Activated CD8-positive, alpha-beta T cell treated with anti-CD3 and anti-CD28 coated beads, Interleukin-2, amount 10 ng/mL, durations not matched to agents 7 days and 5 days (primary cell): ENCODE data around the gene GNB1L. TPM values are rescaled to one million over a fixed set of nuclear protein-coding genes. Genes with fewer than 3 reads are reported as not detected.
"Not testable (repeated sequence)": the region's sequence is repeated elsewhere in the genome, so short reads cannot be mapped to it uniquely, and the experiment has no call there.

Experiments used
- ATAC-seq: fragments of 150-1000 bp; cut with Tn5 transposase; one replicate; pipeline ENCODE4 v1.10.0; 2021; ENCODE audit warnings: moderate library complexity
- CTCF ChIA-PET: fragments of 350-600 bp; sonication (Branson Sonifier 250); formaldehyde crosslinking; loops from one replicate; lab custom pipeline; 2021; ENCODE audit warnings: antibody characterized with exemption; lab: Charles Lee
- POLR2A ChIA-PET: fragments of 350-600 bp; sonication (Branson Sonifier 250); formaldehyde crosslinking; loops from one replicate; lab custom pipeline; 2021; ENCODE audit warnings: antibody characterized with exemption; lab: Charles Lee
- DNase-seq: peaks from one replicate; pipeline ENCODE4 v3.0.0-alpha.2; 2020
- H3K27ac Mint-ChIP-seq: one replicate; pipeline ENCODE4 v1.8.0; 2021; ENCODE audit warnings: mild to moderate bottlenecking, mixed read lengths
- H3K27me3 Mint-ChIP-seq: one replicate; pipeline ENCODE4 v1.8.0; 2021; ENCODE audit warnings: low read depth, mixed read lengths
- H3K36me3 Mint-ChIP-seq: one replicate; pipeline ENCODE4 v1.8.0; 2021; ENCODE audit warnings: low read depth, mixed read lengths
- H3K4me1 Mint-ChIP-seq: one replicate; pipeline ENCODE4 v1.8.0; 2021; ENCODE audit warnings: low read depth, mixed read lengths
- H3K4me3 Mint-ChIP-seq: one replicate; pipeline ENCODE4 v1.8.0; 2021; ENCODE audit warnings: mild to moderate bottlenecking, mixed read lengths
- H3K9me3 Mint-ChIP-seq: one replicate; pipeline ENCODE4 v1.8.0; 2022; ENCODE audit warnings: mixed read lengths; ENCODE audit not compliant: insufficient read depth
- total RNA-seq, 2 experiments: library from RNA; stranded (reverse); gene quantifications; one replicate each; pipeline ENCODE4 v1.2.3, GENCODE V29; 2021

GNB1L gene
- total RNA-seq, 2 experiments from 2014 or later, result 9.7 to 10.3 TPM

- H3K4me1 Mint-ChIP-seq, result peaks cover 3% of the 10 kb centered on the region
- ChIA-PET CTCF (no interaction called here), POLR2A (no interaction called here)
- peaks cover 15% of the 10 kb centered on the region for H3K27me3 Mint-ChIP-seq
- no peaks in the 10 kb centered on the region for H3K9me3 Mint-ChIP-seq
- H3K27ac Mint-ChIP-seq, result no peak overlapping the region
- H3K36me3 Mint-ChIP-seq, result no peaks in the 10 kb centered on the region
- no peak overlapping the region for H3K4me3 Mint-ChIP-seq
- no peak for DNase-seq
- no peak for ATAC-seq
Observed at GRCh38 chr22:19782533-19782932, 72.1 kb downstream of the GNB1L start.

DNA sequence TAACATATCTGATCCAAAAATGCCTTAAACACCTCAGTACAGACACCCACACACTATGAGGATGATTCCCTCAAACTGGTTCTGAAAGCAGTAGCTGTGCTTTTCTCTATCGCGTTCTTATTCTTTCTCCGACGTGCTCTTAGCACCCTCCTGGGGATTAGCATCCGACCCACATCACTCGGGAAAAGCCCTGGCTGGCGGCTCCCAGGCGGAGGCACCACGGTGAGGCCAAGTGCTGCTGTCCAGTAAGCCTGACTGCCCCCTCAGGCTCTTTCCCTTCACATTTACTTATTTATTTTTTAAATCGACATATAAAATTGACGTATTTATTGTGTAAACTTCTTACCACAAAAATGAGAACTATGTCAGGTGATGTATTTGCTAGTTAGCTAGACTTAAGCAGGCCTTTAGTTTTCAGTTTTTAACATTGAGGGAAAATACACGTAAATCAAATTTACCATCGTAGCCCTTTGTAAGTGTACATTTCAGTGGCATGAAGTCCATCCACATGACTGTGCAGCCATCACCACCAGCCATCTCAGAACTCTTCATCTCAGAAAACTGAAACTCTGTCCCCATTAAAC lies 74.9 kb downstream of the GNB1L start:
- CTCF ChIA-PET, result interaction anchor here (2.3 kb wide), 1 partner anchor 50 kb away, joined by 7 read pairs; no protein-coding TSS in a partner anchor
- ATAC-seq, result peak; percentile 19

DNA sequence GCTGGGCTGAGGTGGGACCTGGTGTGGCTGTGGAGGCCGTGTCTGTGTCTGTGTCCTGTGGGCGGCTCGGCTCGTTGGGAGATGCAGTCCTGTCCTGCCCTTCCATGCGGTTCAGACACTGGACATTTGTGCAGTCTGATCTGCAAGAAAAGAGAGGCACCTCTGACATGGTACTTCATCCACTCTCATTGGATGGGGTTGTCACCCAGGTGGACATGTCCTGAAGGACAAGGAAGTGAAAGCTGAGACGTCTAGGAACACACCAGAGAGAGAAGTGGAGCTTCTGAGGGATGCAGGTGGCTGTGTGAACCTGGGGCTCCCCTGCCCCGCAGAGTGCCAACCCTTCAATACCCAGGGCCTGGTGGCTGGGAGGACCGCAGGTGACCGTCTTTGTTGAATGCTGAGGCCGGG lies 75.7 kb downstream of the GNB1L start:
- Mint-ChIP-seq H3K9me3 (no peaks in the 10 kb centered on the region), H3K27me3 (peaks cover 18% of the 10 kb centered on the region), H3K36me3 (no peaks in the 10 kb centered on the region), H3K4me1 (peaks cover 12% of the 10 kb centered on the region), H3K4me3 (no peak overlapping the region), H3K27ac (no peak overlapping the region)
- ATAC-seq (no peak), DNase-seq (no peak)
- ChIA-PET CTCF (interaction anchor here (2.3 kb wide), 1 partner anchor 49 kb away, joined by 7 read pairs; no protein-coding TSS in a partner anchor), POLR2A (no interaction called here)

More for the DNA sequence above, 74.9 kb downstream of the GNB1L start:
- Mint-ChIP-seq H3K4me1 (peaks cover 12% of the 10 kb centered on the region), H3K27ac (no peak overlapping the region), H3K9me3 (no peaks in the 10 kb centered on the region), H3K27me3 (peaks cover 15% of the 10 kb centered on the region), H3K36me3 (no peaks in the 10 kb centered on the region), H3K4me3 (no peak overlapping the region)
- POLR2A ChIA-PET, result no interaction called here
- no peak for DNase-seq

DNA sequence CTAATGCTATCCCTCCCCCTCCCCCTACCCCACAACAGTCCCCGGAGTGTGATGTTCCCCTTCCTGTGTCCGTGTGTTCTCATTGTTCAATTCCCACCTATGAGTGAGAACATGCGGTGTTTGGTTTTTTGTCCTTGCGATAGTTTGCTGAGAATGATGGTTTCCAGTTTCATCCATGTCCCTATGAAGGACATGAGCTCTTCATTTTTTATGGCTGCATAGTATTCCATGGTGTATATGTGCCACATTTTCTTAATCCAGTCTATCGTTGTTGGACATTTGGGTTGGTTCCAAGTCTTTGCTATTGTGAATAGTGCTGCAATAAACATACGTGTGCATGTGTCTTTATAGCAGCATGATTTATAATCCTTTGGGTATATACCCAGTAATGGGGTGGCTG lies 77.5 kb downstream of the GNB1L start:
- H3K36me3 Mint-ChIP-seq, H3K27ac Mint-ChIP-seq, ATAC-seq, DNase-seq, H3K4me3 Mint-ChIP-seq, H3K9me3 Mint-ChIP-seq, POLR2A ChIA-PET, CTCF ChIA-PET: not testable (repeated sequence)
- H3K4me1 Mint-ChIP-seq, result peaks cover 12% of the 10 kb centered on the region
- peaks cover 18% of the 10 kb centered on the region for H3K27me3 Mint-ChIP-seq

DNA sequence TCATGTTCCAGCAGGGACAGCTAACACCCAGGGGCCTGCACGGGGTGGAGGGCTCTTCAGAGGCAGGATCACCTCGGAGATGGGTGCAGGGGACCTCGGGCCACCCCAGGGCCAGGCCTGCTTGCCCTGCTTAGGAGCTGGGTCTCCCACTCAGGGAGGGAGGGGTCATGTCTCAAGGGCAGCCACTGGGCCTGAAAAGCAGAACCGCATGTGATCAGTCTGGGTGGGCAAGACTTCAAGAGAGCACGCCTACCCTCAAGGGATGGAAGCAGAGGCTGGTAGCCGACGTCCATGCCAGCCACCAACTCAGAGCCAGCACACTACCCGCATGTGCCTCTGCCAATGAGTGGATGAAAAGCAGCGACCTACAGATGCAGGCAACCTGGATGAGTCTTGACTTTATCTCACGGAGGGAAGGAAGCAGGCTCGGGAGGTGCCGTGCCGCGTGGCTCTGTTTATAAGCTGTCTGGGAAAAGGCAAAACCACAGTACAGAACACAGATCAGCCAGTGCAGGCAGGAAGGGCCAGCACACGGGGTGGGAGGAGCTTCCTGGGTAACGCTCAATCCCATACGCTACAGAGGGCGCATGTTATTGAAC lies 78.1 kb downstream of the GNB1L start:
- no peak overlapping the region for H3K27ac Mint-ChIP-seq
- POLR2A ChIA-PET, result no interaction called here
- H3K9me3 Mint-ChIP-seq, result no peaks in the 10 kb centered on the region

GRCh38 chr22:19775496-19776325 lies 79.0 kb downstream of the GNB1L start:
- CTCF ChIA-PET, result no interaction called here
- DNase-seq, result no peak
- Mint-ChIP-seq H3K27me3 (peaks cover 19% of the 10 kb centered on the region), H3K36me3 (no peaks in the 10 kb centered on the region), H3K27ac (no peak overlapping the region), H3K9me3 (no peaks in the 10 kb centered on the region), H3K4me3 (no peak overlapping the region), H3K4me1 (peaks cover 12% of the 10 kb centered on the region)
- no peak for ATAC-seq
- POLR2A ChIA-PET, result no interaction called here

More for the DNA sequence above, 78.1 kb downstream of the GNB1L start:
- CTCF ChIA-PET, result no interaction called here
- H3K36me3 Mint-ChIP-seq, result no peaks in the 10 kb centered on the region
- DNase-seq (no peak), ATAC-seq (peak; percentile 50)
- peaks cover 12% of the 10 kb centered on the region for H3K4me1 Mint-ChIP-seq
- no peak overlapping the region for H3K4me3 Mint-ChIP-seq
- peaks cover 20% of the 10 kb centered on the region for H3K27me3 Mint-ChIP-seq

GRCh38 chr22:19774628-19775027 lies 80.0 kb downstream of the GNB1L start:
- Mint-ChIP-seq H3K4me3 (no peak overlapping the region), H3K27me3 (peaks cover 15% of the 10 kb centered on the region), H3K36me3 (no peaks in the 10 kb centered on the region), H3K27ac (no peak overlapping the region), H3K4me1 (peaks cover 9% of the 10 kb centered on the region), H3K9me3 (no peaks in the 10 kb centered on the region)
- DNase-seq (no peak), ATAC-seq (no peak)
- CTCF ChIA-PET, result no interaction called here
- POLR2A ChIA-PET, result no interaction called here

DNA sequence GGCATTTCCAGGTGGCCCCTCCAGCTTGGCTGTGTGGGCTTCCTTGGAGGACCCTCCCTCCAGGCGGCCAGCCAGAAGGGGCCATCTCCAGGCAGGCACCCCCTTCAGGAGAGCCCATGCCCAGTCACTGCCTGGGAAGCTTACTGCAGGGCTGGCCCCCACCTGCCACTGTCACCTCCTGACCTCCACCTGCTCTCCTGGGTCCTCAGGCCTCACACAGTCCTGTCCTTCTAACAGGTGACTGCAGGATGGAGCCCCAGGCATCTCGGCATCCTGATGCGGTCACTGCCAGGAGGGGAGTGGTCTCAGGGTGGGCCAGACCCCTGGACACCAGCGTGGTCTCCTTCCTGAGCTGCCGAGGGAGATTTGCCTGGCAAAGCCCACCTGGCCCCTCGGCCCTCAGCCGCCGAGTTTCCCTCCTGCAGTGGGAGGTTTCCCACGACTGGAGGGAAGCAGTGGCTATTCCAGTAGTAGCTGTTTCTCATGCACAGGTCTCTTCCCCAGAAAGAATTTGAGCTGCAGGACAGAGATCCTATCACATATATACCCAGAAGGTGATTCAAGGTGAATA lies 81.1 kb downstream of the GNB1L start:
- peaks cover 20% of the 10 kb centered on the region for H3K27me3 Mint-ChIP-seq

GRCh38 chr22:19772673-19773469 lies 81.8 kb downstream of the GNB1L start:
- H3K27me3 Mint-ChIP-seq, result peaks cover 27% of the 10 kb centered on the region
- ChIA-PET CTCF (interaction anchor here (1.4 to 2.1 kb wide), 2 partner anchors 42 to 137 kb away, joined by 5 read pairs; no protein-coding TSS in a partner anchor), POLR2A (no interaction called here)
- no peaks in the 10 kb centered on the region for H3K36me3 Mint-ChIP-seq
- DNase-seq (no peak), ATAC-seq (no peak)
- H3K9me3 Mint-ChIP-seq, result no peaks in the 10 kb centered on the region
- H3K4me3 Mint-ChIP-seq, result no peak overlapping the region
- H3K27ac Mint-ChIP-seq, result no peak overlapping the region
- H3K4me1 Mint-ChIP-seq, result peaks cover 12% of the 10 kb centered on the region

More for the DNA sequence above, 81.1 kb downstream of the GNB1L start:
- ChIA-PET POLR2A (no interaction called here), CTCF (interaction anchor here (1.4 to 2.1 kb wide), 2 partner anchors 43 to 137 kb away, joined by 5 read pairs; no protein-coding TSS in a partner anchor)
- Mint-ChIP-seq H3K36me3 (no peaks in the 10 kb centered on the region), H3K27ac (no peak overlapping the region), H3K4me1 (peaks cover 9% of the 10 kb centered on the region), H3K9me3 (no peaks in the 10 kb centered on the region), H3K4me3 (no peak overlapping the region)
- no peak for ATAC-seq
- no peak for DNase-seq

DNA sequence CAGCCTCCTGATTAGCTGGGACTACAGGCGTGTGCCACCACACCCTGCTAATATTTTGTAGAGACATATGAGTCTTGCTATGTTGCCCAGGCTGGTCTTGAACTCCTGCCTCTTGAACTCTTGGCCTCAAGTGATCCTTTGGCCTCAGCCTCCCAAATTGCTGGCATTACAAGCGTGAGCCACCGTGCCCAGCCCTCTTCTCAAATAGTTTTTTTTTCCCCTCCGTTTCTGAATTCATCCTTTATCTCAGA lies 82.3 kb downstream of the GNB1L start:
- H3K4me3 Mint-ChIP-seq, result no peak overlapping the region
- ChIA-PET POLR2A (no interaction called here), CTCF (interaction anchor here (1.4 to 2.1 kb wide), 2 partner anchors 42 to 138 kb away, joined by 5 read pairs; no protein-coding TSS in a partner anchor)
- H3K4me1 Mint-ChIP-seq, result peaks cover 16% of the 10 kb centered on the region
- ATAC-seq (no peak), DNase-seq (no peak)
- H3K9me3 Mint-ChIP-seq, result no peaks in the 10 kb centered on the region
- no peaks in the 10 kb centered on the region for H3K36me3 Mint-ChIP-seq
- H3K27ac Mint-ChIP-seq, result no peak overlapping the region
- peaks cover 32% of the 10 kb centered on the region for H3K27me3 Mint-ChIP-seq
